H1 (cell line): Measurements from ENCODE around the gene LZTFL1. TPM values are rescaled to one million over a fixed set of nuclear protein-coding genes. Genes with fewer than 3 reads are reported as not detected.

ENCODE experiments used
- CTCF ChIA-PET: fragments of 300-600 bp; sonication (Branson Sonifier 250); formaldehyde crosslinking; loops from one replicate; lab custom pipeline; 2021; ENCODE audit not compliant: partially characterized antibody; lab: Charles Lee
- POLR2A ChIA-PET: fragments of 300-600 bp; sonication (Branson Sonifier 250); formaldehyde crosslinking; loops from one replicate; lab custom pipeline; 2021; ENCODE audit warnings: inconsistent platforms; ENCODE audit not compliant: partially characterized antibody; lab: Charles Lee
- DNase-seq, 2 experiments: peaks; one replicate each; pipeline versions ENCODE4 v3.0.0 to v3.0.0-alpha.2; 2010 to 2022; ENCODE audit warnings: low spot score in 2 of 2, low read depth in 1 of 2, mixed read lengths in 1 of 2
- FAIRE-seq: peaks from 2 replicates; lab custom pipeline; 2011; peaks lifted over from hg19 to GRCh38; lab: Jason Lieb, UNC
- H2AFZ ChIP-seq: 2 replicates; pipeline ENCODE4 v1.8.1; 2012; ENCODE audit warnings: low read length, inconsistent platforms
- H2AK5ac ChIP-seq: 2 replicates; pipeline ENCODE4 v1.6.1; 2013; ENCODE audit warnings: low read depth, low read length
- H2BK120ac ChIP-seq: replicated peaks from 2 replicates; pipeline ENCODE3; 2013; ENCODE audit warnings: low read depth, low read length, inconsistent platforms
- H2BK12ac ChIP-seq: 2 replicates; pipeline ENCODE4 v1.6.1; 2013; ENCODE audit warnings: low read depth, low read length
- H2BK15ac ChIP-seq: 2 replicates; pipeline ENCODE4 v1.6.1; 2013; ENCODE audit warnings: low read length
- H2BK20ac ChIP-seq: 2 replicates; pipeline ENCODE4 v1.6.1; 2013; ENCODE audit warnings: low read length
- H2BK5ac ChIP-seq: 2 replicates; pipeline ENCODE4 v1.6.1; 2013; ENCODE audit warnings: low read depth, low read length
- H3K14ac ChIP-seq: 2 replicates; pipeline ENCODE4 v1.6.1; 2013; ENCODE audit warnings: inconsistent platforms; ENCODE audit not compliant: insufficient read length
- H3K18ac ChIP-seq: 2 replicates; pipeline ENCODE4 v1.6.1; 2013; ENCODE audit warnings: low read length; ENCODE audit errors: extremely low read depth
- H3K23ac ChIP-seq: 2 replicates; pipeline ENCODE4 v1.6.1; 2013; ENCODE audit warnings: inconsistent platforms; ENCODE audit not compliant: insufficient read length
- H3K23me2 ChIP-seq: 2 replicates; pipeline ENCODE4 v1.6.1; 2013; ENCODE audit warnings: low read depth, low read length
- H3K27ac ChIP-seq: 2 replicates; pipeline ENCODE4 v1.6.1; 2011; ENCODE audit warnings: low read depth, low read length, inconsistent platforms
- H3K27me3 ChIP-seq, 4 experiments: replicated peaks in 1 of 4; 1 replicate in 1 of 4; 2 replicates in 3 of 4; pipeline versions ENCODE4 v1.6.1 to v1.8.1; 2011 to 2013; ENCODE audit warnings: low read length in 3 of 4, mild to moderate bottlenecking in 3 of 4, inconsistent platforms in 2 of 4, mixed read lengths in 2 of 4, moderate library complexity in 1 of 4; ENCODE audit not compliant: control insufficient read depth in 3 of 4, insufficient read depth in 3 of 4; ENCODE audit errors: extremely low read depth in 1 of 4
- H3K36me3 ChIP-seq, 4 experiments: 2 replicates each; pipeline versions ENCODE4 v1.6.1 to v1.8.1; 2011 to 2013; ENCODE audit warnings: mild to moderate bottlenecking in 4 of 4, low read length in 3 of 4, moderate library complexity in 2 of 4, control low read depth in 1 of 4, inconsistent platforms in 1 of 4; ENCODE audit not compliant: insufficient read depth in 4 of 4, control insufficient read depth in 2 of 4
- H3K4ac ChIP-seq: replicated peaks from 2 replicates; pipeline ENCODE3; 2013; ENCODE audit warnings: low read length, low read depth, mixed read lengths, inconsistent platforms; ENCODE audit not compliant: insufficient read length
- H3K4me1 ChIP-seq, 4 experiments: replicated peaks in 1 of 4; 1 replicate in 1 of 4; 2 replicates in 3 of 4; pipeline versions ENCODE4 v1.6.1 to v1.8.1; 2011 to 2013; ENCODE audit warnings: low read length in 3 of 4, inconsistent platforms in 2 of 4, mixed read lengths in 1 of 4; ENCODE audit not compliant: insufficient read depth in 4 of 4, control insufficient read depth in 3 of 4
- H3K4me2 ChIP-seq, 2 experiments: 2 replicates each; pipeline versions ENCODE4 v1.6.1 to v1.8.1; 2011 to 2013; ENCODE audit warnings: low read depth in 2 of 2, low read length in 2 of 2, control low read depth in 1 of 2, inconsistent platforms in 1 of 2, mild to moderate bottlenecking in 1 of 2; ENCODE audit not compliant: insufficient read depth in 1 of 2
- H3K4me3 ChIP-seq, 4 experiments: fragments of 200-600, 300-600 bp in 1 of 4; sonication (generic), shearing (Covaris generic), sonication (Bioruptor Twin) in 1 of 4; 2 replicates each; pipeline versions ENCODE4 v1.5.1 to v1.8.1; 2011 to 2016; ENCODE audit warnings: low read length in 4 of 4, low read depth in 3 of 4, control low read depth in 2 of 4, inconsistent platforms in 2 of 4, mild to moderate bottlenecking in 2 of 4, mixed read lengths in 1 of 4, moderate library complexity in 1 of 4; ENCODE audit not compliant: insufficient read depth in 2 of 4; ENCODE audit errors: extremely low read depth in 1 of 4
- H3K56ac ChIP-seq: replicated peaks from 2 replicates; pipeline ENCODE3; 2013; ENCODE audit warnings: low read depth, mild to moderate bottlenecking, mixed read lengths, low read length, inconsistent platforms; ENCODE audit not compliant: insufficient read length
- H3K79me1 ChIP-seq: 2 replicates; pipeline ENCODE4 v1.6.1; 2013; ENCODE audit warnings: low read depth, low read length, control low read depth
- H3K79me2 ChIP-seq, 2 experiments: 2 replicates each; pipeline versions ENCODE4 v1.6.1 to v1.8.1; 2012 to 2013; ENCODE audit warnings: low read length in 2 of 2, mild to moderate bottlenecking in 2 of 2, inconsistent platforms in 1 of 2; ENCODE audit not compliant: insufficient read depth in 2 of 2, control insufficient read depth in 1 of 2
- H3K9ac ChIP-seq, 4 experiments: replicated peaks in 1 of 4; 1 replicate in 1 of 4; 2 replicates in 3 of 4; pipeline versions ENCODE4 v1.6.1 to v1.8.1; 2011 to 2013; ENCODE audit warnings: low read depth in 3 of 4, low read length in 3 of 4, control low read depth in 2 of 4, mild to moderate bottlenecking in 2 of 4, moderate library complexity in 2 of 4, inconsistent platforms in 1 of 4; ENCODE audit errors: extremely low read depth in 1 of 4
- H3K9me3 ChIP-seq, 2 experiments: 2 replicates each; pipeline versions ENCODE4 v1.6.1 to v1.8.1; 2012 to 2013; ENCODE audit warnings: mild to moderate bottlenecking in 2 of 2, moderate library complexity in 2 of 2, control low read depth in 1 of 2, inconsistent platforms in 1 of 2, low read depth in 1 of 2, low read length in 1 of 2, mixed read lengths in 1 of 2; ENCODE audit not compliant: insufficient read depth in 2 of 2
- H4K20me1 ChIP-seq, 2 experiments: replicated peaks in 1 of 2; 2 replicates each; pipeline versions ENCODE3 to v1.8.1; 2011 to 2013; ENCODE audit warnings: inconsistent platforms in 2 of 2, low read length in 2 of 2, mild to moderate bottlenecking in 1 of 2; ENCODE audit not compliant: insufficient read depth in 2 of 2, control insufficient read depth in 1 of 2
- H4K5ac ChIP-seq: 2 replicates; pipeline ENCODE4 v1.6.1; 2013; ENCODE audit warnings: low read length, low read depth, mixed read lengths, inconsistent platforms; ENCODE audit not compliant: insufficient read length
- H4K8ac ChIP-seq: 2 replicates; pipeline ENCODE4 v1.8.0; 2013; ENCODE audit warnings: mild to moderate bottlenecking, moderate library complexity, low read length, inconsistent platforms; ENCODE audit not compliant: insufficient read depth; ENCODE audit errors: extremely low read depth
- H4K91ac ChIP-seq: replicated peaks from 2 replicates; pipeline ENCODE3; 2013; ENCODE audit warnings: low read length, mixed read lengths, inconsistent platforms; ENCODE audit not compliant: insufficient read length
- BACH1 ChIP-seq: IDR thresholded peaks from 2 replicates; pipeline ENCODE4 v1.6.1; 2012; ENCODE audit warnings: low read length, improper control_type of control experiment
- CBX8 ChIP-seq: fragments of 300-800, 300-1000 bp; sonication (generic); IDR thresholded peaks from 2 replicates; pipeline ENCODE4 v1.7.1; 2016; ENCODE audit warnings: low read depth, low read length, borderline replicate concordance
- E2F6 ChIP-seq: IDR thresholded peaks from 2 replicates; pipeline ENCODE4 v1.6.1; 2012; ENCODE audit warnings: inconsistent platforms
- EGR1 ChIP-seq: IDR thresholded peaks from 2 replicates; pipeline ENCODE4 v1.6.1; 2011; ENCODE audit warnings: low read depth, low read length, borderline replicate concordance
- JUN ChIP-seq: IDR thresholded peaks from 2 replicates; pipeline ENCODE4 v1.6.1; 2011; ENCODE audit warnings: low read depth, mild to moderate bottlenecking, improper control_type of control experiment, low read length
- MAFK ChIP-seq: IDR thresholded peaks from 2 replicates; pipeline ENCODE4 v1.6.1; 2012; ENCODE audit warnings: low read depth, mild to moderate bottlenecking, improper control_type of control experiment, low read length
- SIRT6 ChIP-seq: IDR thresholded peaks from one replicate; pipeline ENCODE4 v1.7.1; 2012; ENCODE audit warnings: low read length, inconsistent platforms
- SP1 ChIP-seq: IDR thresholded peaks from 2 replicates; pipeline ENCODE4 v1.6.1; 2011; ENCODE audit warnings: low read depth, low read length
- WGBS, 2 experiments: shearing (Covaris generic) in 1 of 2; methylation state at CpG; one replicate each; pipeline versions ENCODE4 v1.1.6 to v1.1.7; 2013 to 2015; ENCODE audit warnings: low lambda C conversion rate in 2 of 2, mixed read lengths in 2 of 2, inconsistent platforms in 1 of 2, low coverage in 1 of 2, missing lambda C conversion rate in 1 of 2; ENCODE audit not compliant: insufficient replicate concordance in 2 of 2, insufficient coverage in 1 of 2, insufficient read length in 1 of 2; ENCODE audit errors: extremely low coverage in 1 of 2, missing lambda C conversion rate in 1 of 2; 5-methylcytosine and 5-hydroxymethylcytosine counted together
- polyA plus RNA-seq, 7 experiments: library from polyadenylated mRNA; depleted of rRNA in 3 of 7; stranded (reverse) in 5 of 7; unstranded in 2 of 7; fragments of >200 nt in 5 of 7; fragments of 200-250 nt in 2 of 7; gene quantifications; 1 replicate in 5 of 7; 2 replicates in 1 of 7; 4 replicates in 1 of 7; pipeline versions ENCODE4 v1.2.1 to v1.2.3, GENCODE V29; 2011 to 2013; ENCODE audit warnings: missing spikeins in 2 of 7, mixed read lengths in 2 of 7
- total RNA-seq: library from RNA; stranded (reverse); fragmentation: NEBNext Ultra II Directional; extraction: Animal tissue kit (Norgen Biotek cat#: 25700); gene quantifications from 2 replicates; pipeline ENCODE4 v1.2.1, GENCODE V29; 2021

Gene LZTFL1
- total and polyA plus RNA-seq, 2 of the 8 experiments (the other 6 are each of a cell fraction or from before 2014, with no cell fraction given), result 8.7 to 11.5 TPM

- Histone ChIP-seq H3K27ac (no peak overlapping the region), H4K20me1 (peaks cover 0 to 2% of the 10 kb centered on the region in 2 experiments), H4K91ac (no peak overlapping the region), H3K27me3 (peaks cover 22 to 48% (median 41%) of the 10 kb centered on the region in 4 experiments), H2AK5ac (no peak overlapping the region), H2BK20ac (no peak overlapping the region), H3K79me2 (no peaks in the 10 kb centered on the region), H2BK120ac (no peak overlapping the region), H3K79me1 (no peaks in the 10 kb centered on the region), H2AFZ (no peak overlapping the region), H3K9me3 (0 out of 4 replicates have a peak, but pooled peaks cover 0 to 3% of the 10 kb centered on the region in 2 experiments), H3K18ac (no peak overlapping the region), H3K4me3 (no peak overlapping the region), H3K4ac (no peak overlapping the region), H3K56ac (no peak overlapping the region), H4K5ac (no peak overlapping the region), H2BK5ac (no peak overlapping the region), H2BK12ac (no peak overlapping the region), H2BK15ac (no peak overlapping the region), H3K4me2 (no peak overlapping the region), H4K8ac (no peak overlapping the region), H3K9ac (no peak overlapping the region), H3K14ac (no peak overlapping the region), H3K36me3 (no peaks in the 10 kb centered on the region), H3K23ac (no peak overlapping the region), H3K23me2 (peaks cover 2% of the 10 kb centered on the region; the same call in 1 of the 2 replicates), H3K4me1 (peaks cover 0 to 3% (median 0%) of the 10 kb centered on the region in 4 experiments; a peak in 2 of 7 replicates)
- ChIA-PET CTCF (interaction anchor here (0.6 to 1.5 kb wide), 2 partner anchors 56 to 757 kb away, joined by 3 read pairs; no protein-coding TSS in a partner anchor), POLR2A (no interaction called here)
- DNase-seq, result no peak
- FAIRE-seq, result no peak
- TF ChIP-seq SIRT6 (no peak), EGR1 (no peak), SP1 (no peak), E2F6 (no peak), CBX8 (no peak), MAFK (no peak), BACH1 (no peak), JUN (no peak)
- WGBS, 2 experiments, result 81% methylated on average over 9 of the region's 9 CpGs; no CpG with 5 or more reads in 1 of the 2 experiments
Observed at GRCh38 chr3:45793482-45794176, 48.3 kb downstream of the LZTFL1 start.
